ENCODE results near the gene ACSF3.

The ACSF3 gene

DNA sequence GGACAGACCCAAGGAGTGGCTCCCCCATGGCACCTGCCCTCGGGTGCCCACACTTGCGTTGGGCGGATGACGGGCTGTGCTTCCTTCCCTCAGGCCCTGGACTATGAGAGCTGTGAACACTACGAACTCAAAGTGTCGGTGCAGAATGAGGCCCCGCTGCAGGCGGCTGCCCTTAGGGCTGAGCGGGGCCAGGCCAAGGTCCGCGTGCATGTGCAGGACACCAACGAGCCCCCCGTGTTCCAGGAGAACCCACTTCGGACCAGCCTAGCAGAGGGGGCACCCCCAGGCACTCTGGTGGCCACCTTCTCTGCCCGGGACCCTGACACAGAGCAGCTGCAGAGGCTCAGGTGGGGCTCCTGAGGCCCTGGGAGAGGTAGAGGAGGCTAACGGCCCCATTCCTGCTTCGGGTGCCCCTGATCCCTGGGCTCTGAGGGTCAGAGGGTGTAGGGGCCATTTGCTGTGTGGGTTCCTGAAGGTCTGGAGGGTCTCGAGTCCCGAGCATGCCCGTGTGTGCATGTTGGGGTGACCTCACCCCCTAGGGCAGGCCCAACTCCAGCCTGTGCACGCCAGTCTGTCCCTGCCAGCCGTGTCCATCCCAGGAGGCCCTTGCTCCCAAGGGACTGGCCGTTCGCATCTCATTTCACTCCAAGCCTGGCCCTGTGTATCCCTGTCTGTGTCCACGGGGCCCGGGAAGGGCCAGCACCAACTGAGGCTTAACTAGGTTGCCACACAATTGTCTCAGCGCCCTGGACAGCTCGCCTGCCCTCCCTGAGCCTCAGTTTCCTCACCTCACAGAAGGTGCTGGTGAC lies 96.7 kb downstream of the ACSF3 start:
- no peak for DNase-seq (ENCODE audit: low spot score)

DNA sequence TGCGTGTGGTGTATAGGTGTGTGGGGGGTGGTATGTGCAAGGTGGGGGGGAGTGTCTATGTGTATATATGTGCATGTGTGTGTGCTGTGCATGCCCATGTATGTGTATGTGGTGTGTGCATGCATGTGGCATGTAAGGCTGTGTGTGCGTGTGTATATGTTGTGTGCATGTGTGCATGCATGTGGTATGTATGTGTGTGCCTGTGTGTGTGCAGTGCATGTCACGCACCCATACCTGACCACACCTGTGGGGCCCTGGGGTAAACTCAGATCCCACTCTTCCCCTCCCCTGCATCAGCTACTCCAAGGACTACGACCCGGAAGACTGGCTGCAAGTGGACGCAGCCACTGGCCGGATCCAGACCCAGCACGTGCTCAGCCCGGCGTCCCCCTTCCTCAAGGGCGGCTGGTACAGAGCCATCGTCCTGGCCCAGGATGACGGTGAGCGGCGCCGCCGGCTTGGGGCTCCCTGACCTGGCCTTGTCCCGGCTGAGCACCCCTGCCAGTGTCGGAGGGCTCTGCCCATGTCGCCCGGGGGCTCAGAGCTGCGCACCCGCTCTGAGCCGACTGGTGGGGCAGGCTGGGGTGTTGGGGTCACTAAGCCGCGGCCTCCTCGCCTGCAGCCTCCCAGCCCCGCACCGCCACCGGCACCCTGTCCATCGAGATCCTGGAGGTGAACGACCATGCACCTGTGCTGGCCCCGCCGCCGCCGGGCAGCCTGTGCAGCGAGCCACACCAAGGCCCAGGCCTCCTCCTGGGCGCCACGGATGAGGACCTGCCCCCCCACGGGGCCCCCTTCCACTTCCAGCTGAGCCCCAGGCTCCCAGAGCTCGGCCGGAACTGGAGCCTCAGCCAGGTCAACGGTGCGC lies 97.6 kb downstream of the ACSF3 start:
- no peak for DNase-seq (ENCODE audit: low spot score)

GRCh38 chr16:89191901-89192185 lies 98.2 kb downstream of the ACSF3 start:
- no peak for DNase-seq (ENCODE audit: low spot score)

GRCh38 chr16:89192186-89192955 lies 98.7 kb downstream of the ACSF3 start:
- DNase-seq (ENCODE audit: low spot score), result peak; percentile 60

DNA sequence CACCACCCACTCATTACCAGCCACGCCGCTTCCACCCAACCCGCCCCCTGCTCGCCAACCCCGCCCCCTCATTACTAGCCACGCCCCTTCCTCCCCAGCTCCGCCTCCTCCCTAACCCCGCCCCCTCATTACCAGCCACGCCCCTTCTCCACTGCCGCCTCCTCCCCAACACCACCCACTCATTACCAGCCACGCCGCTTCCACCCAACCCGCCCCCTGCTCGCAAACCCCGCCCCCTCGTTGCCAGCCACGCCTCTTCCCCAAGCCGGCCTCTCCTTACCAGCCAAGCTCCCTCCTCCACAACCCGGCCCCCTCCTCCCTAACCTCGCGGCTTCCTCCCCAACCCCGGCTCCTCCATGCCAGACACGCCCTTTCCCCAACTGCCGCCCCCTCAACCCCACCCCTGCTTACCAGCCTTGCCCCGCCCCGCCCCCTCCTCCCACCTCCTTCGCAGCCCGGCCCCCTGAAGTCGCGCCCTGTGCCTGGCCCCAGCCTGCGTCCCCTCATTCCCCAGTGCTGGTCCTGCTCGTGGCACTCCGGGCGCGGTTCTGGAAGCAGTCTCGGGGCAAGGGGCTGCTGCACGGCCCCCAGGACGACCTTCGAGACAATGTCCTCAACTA lies 99.4 kb downstream of the ACSF3 start:
- DNase-seq (ENCODE audit: low spot score), result peak; percentile 78

GRCh38 chr16:89193576-89194293 lies 100.1 kb downstream of the ACSF3 start:
- DNase-seq (ENCODE audit: low spot score), result no peak

DNA sequence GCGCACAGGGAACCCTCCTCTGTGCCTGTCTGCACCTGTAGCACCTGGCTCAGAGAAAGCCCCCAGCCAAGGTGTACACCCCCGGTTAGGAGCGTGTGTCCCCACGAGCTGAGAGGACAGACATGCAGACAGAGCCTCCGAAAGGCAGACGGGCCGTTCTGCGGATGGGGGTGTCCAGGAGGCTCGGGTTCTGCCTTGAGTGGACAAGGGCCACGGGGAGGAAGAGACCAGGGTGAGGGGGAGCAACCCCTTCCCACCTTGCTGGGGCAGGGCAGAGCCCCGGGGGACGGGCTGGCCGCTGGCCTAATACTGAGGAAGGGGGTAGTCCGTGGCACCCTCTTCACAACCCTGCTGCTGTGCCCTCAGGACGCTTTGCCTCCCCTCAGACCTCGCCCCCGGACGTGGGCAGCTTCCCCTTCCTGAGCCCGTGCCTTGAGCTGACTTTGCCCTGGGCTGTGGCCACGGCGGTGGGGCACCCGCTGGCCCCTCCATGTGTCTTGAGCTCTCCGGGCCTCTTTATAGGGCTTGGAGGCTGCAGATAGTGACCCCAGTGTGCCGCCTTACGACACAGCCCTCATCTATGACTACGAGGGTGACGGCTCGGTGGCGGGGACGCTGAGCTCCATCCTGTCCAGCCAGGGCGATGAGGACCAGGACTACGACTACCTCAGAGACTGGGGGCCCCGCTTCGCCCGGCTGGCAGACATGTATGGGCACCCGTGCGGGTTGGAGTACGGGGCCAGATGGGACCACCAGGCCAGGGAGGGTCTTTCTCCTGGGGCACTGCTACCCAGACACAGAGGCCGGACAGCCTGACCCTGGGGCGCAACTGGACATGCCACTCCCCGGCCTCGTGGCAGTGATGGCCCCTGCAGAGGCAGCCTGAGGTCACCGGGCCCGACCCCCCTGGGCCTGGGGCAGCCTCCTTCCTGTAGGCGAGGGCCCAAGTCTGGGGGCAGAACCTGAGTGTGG lies 101.0 kb downstream of the ACSF3 start:
- no peak for DNase-seq (ENCODE audit: low spot score)

DNA sequence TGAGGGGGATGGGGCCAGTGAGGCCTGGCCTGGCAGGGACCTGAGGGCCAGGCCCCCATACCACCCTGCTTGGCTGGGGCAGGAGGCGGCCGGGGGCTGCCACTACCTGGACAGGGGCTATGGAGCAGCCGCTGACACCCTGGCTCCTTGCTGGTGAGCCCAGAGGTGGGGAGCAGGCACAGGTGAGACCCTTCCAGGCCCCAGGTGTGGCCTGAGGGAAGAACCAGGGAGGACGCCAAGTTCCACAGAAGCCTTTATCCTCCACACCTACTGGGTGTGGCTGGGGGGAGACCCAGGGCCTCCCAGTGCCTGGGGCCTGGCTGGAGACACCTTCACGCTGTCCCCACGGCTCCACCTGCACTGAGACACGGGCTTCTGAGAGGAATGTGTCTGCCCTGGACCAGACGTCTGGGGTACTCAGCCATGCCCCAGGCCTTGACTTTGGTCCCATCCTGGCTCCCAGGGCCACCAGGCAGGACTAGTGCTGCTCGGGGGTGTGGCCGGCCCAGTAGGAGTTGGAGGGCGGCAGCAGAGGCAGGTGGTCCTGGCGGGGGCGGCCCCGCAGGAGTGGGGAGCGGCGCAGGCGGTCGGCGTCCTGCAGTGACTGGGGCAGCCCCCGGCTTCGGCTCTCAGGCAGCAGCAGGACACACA lies 102.0 kb downstream of the ACSF3 start:
- DNase-seq (ENCODE audit: low spot score), result no peak

GRCh38 chr16:89197033-89197632 lies 103.5 kb downstream of the ACSF3 start:
- no peak for DNase-seq (ENCODE audit: low spot score)

- DNase-seq (ENCODE audit: low spot score), result no peak
Observed at GRCh38 chr16:89197633-89198416, 104.2 kb downstream of the ACSF3 start.

DNA sequence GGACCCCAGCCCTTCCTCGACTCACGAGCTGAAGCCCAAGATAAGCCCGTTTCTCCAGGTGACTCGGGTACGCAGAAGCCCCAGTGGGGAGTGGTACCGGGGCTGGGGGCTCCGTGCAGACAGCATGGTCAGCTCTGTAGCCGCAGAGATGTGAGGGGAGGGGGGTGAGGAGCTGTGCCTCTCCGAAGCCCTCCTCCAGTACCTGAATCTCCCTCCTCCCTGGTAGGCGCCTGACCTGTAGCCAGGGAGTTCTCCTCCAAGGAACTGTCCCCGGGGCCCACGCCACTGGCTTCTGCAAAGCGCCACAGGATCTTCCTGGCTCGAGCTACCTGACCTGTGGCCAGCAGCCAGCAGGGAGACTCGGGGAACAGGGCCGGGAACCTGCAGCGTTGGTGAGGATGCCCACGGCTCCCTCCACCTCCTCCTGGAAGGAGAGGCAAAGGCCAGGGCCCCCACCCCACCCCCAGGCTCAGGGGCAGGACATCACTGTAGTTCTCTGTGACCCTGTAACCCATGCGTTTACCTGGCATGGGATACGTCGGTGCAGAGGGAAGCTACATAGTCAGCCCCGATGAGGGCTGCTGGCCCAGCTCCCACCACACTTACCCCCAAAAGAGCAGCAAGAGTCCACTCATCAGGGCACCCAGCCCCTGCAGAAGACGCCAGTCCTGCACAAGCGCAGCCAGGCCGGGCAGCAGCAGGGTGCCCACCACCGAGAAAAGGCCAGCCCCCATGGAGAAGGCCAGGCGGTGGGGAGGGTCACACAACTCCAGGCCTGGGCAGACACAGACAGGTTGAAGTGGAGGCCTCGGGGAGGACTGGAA lies 105.0 kb downstream of the ACSF3 start:
- no peak for DNase-seq (ENCODE audit: low spot score)

DNA sequence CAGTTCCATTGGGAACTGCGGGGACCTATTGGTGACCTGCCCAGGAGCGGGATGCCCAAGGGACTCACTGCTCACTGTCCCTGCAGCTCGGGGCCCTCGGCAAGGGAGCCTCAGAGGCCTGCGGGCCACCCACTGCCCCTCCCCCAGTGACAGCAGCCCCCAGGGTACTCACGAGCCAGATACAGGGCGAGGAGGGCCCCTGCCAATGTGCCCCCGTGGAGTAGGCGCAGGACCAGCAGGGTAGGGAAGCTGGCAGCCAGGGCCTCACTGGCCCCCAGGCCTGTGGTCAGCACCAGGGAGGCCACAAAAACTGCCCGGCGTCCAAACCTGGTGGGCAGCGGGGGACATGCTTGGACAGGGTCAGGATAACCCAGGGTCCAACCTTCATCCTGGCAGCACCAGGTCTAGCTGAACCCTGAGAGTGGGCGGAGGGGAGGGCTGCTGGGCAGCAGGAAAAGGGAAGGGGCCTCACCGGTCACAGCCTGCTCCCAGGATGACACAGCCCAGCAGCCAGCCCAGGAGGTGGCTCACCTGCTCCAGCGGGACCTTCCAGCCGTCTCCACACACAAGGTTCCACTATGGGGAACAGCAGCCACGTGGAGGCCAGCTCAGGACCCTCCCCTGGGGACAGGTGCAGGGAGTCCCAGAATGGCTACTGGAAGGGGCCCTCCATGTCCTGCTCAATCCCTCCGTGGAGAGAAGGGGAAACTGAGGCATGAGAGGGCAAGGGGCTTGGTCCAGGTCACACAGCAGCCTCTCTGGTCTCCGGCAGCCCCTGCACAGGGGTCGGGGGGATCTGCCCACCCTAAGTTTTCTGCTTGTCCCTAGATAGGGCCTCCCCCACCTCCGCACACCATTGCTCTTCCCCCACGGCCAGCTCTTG lies 105.8 kb downstream of the ACSF3 start:
- no peak for DNase-seq (ENCODE audit: low spot score)

GRCh38 chr16:89200124-89200849 lies 106.6 kb downstream of the ACSF3 start, which contains the start of gene SLC22A31:
Gene SLC22A31, minus strand, starts transcription at chr16:89200537. Its CDS starts 36 bp downstream, at chr16:89200501.
- no peak for DNase-seq (ENCODE audit: low spot score)

GRCh38 chr16:89200850-89201411 lies 107.3 kb downstream of the ACSF3 start:
- no peak for DNase-seq (ENCODE audit: low spot score)

Measured in germinal center (tissue), 1 donor.